HG03378 (cell line): ENCODE measurements around the gene POGLUT3.

Source experiments
- ATAC-seq: cut with Tn5 transposase; IDR thresholded peaks from one replicate; pipeline ENCODE4 v1.9.1; 2021; ENCODE audit warnings: mild to moderate bottlenecking, moderate library complexity; ENCODE audit not compliant: unreplicated experiment

POGLUT3 gene

DNA sequence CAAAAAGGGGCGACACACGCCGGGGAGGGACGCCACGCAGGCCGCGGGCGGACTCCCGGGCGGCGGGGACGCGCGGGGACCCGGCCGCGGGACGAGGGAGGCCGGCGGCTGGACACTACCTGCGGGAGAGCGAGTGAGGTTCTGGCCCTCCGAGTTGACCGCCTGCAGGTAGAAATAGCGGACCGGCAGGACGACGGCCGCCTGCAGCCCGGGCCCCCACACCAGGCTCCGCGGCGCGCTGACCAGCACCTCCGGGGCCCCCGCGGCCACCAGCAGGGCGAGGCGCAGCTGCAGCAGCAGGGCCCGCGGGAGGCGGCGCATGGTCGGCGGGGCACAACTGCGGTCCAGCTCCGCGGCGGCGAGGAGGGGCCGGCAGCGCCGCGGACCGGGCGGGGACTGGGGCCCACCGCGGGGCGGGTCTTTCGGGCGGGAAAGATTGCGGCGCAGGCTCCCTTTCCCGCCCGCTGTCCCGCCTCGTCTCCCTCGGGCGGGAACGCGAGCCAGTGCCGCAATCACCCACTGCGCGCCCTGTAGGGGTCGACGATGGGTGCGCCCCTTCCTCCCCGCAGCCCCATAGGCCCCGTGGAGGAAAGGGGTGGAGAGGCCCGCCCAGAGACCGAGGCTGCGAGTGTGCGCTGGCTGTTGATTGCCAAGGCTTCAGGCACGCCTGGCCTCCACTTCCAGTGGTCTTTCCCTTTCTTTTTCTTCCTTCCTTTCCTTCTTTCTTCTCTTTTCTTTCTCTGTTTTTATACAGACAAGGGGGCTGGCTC is at the start of gene POGLUT3:
Gene POGLUT3, minus strand, starts transcription at position 339 of the 770 bp plus-strand sequence. Its CDS starts 18 bp downstream, at position 321.
- peak; percentile 36 for ATAC-seq

GRCh38 chr11:108545909-108546501 is 47.8 kb upstream of the POGLUT3 start:
- no peak for ATAC-seq

GRCh38 chr11:108543316-108543964 is 45.3 kb upstream of the POGLUT3 start:
- no peak for ATAC-seq

- ATAC-seq = no peak
Observed at GRCh38 chr11:108541531-108541930, 43.3 kb upstream of the POGLUT3 start.

DNA sequence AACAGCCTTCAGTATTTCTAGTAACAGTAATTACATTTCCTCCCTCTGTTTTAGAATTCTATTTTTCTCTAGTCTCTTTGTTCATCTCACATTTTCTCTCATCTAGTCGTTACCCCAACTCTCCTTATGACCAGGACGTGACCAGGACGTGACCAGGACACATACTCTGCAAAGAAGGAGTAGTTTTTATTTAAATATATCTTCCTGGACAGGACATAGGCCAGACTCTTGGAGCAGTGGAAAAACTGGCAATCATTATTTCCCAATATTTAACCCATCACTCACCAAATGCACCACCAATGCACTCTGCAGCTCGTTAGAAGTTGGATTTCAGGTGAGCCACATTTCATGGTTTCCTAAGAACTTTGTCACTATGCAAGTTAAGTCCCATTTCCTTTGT is 40.3 kb upstream of the POGLUT3 start:
- no peak for ATAC-seq

DNA sequence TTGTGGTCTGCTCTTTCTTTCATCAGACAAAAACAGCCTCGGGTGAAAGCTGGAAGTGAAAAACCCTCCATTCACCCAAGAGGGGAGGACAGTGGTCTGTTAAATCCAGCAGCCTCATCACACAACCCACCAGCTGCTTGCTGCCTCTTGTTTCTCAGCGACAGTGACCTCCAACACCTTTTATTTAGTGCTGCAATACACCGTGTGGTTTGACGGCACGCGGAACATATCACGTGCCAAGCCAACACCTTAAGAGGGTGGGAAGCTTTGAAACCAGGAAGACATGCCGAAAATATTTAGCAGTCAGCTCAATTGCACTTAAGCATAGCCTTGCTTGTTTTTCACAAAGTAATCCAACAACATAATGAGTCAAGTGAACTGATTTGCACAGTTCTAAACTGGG is 39.8 kb upstream of the POGLUT3 start:
- no peak for ATAC-seq

GRCh38 chr11:108536783-108537182 is 38.6 kb upstream of the POGLUT3 start:
- ATAC-seq = no peak

- no peak for ATAC-seq
Observed at GRCh38 chr11:108535384-108535955, 37.3 kb upstream of the POGLUT3 start.

- ATAC-seq = no peak
Observed at GRCh38 chr11:108534274-108534882, 36.2 kb upstream of the POGLUT3 start.

DNA sequence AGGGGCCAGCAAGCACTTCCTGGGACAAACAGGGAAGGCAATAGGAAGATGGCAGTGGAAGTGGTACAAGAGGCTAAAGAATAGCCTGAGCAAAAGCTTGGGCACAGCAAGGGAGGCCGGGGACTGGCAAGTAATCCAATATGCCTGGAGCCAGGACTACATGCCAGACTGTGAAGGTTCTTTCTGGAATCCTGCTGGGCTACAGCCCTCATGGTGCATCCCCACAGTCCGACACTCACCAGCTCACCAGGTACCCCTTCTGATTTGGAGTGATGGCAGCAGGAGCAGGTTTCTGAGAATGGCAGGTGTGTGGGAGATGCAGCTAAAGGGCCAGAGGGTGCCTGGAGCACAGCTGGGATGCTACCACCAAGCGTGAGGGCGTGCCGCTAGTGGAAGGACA is 32.2 kb upstream of the POGLUT3 start:
- ATAC-seq = no peak

DNA sequence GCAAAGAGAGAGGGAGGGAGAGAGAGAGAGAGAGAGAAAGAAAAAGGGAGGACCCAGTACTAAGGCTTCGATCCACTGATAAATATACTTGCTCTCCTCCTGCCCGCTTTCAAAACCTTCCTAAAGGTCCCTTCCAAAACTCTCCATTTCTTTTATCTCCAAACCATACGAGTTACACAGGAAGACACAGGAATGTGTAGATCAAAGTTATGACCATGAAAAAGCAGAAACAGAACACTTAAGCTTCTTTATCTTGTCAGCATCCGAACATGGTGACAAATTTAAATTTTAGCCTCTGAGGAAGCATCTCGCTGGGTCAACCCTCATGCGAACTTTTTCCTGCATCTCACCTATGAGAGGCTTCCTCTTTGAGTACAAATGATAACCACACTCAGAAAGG is 29.2 kb upstream of the POGLUT3 start:
- ATAC-seq = no peak

DNA sequence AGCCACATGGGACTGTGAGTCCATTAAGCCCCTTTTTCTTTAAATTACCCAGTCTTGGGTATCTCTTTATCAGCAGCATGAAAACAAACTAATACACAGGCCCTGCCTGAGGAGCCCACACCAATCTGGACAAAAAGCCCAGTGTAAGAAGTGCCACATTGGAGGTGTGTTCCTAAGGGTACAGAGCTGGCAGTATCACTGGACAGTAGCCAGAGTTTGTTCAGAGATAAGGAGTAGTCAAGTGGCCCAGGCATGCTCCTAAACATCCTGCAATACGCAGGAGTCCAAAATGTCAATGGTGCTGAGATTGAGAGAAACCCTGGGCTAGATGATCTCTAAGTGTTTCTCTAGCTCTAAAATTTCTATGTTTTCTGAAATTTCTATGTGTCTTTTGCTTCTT is 27.0 kb upstream of the POGLUT3 start:
- no peak for ATAC-seq

DNA sequence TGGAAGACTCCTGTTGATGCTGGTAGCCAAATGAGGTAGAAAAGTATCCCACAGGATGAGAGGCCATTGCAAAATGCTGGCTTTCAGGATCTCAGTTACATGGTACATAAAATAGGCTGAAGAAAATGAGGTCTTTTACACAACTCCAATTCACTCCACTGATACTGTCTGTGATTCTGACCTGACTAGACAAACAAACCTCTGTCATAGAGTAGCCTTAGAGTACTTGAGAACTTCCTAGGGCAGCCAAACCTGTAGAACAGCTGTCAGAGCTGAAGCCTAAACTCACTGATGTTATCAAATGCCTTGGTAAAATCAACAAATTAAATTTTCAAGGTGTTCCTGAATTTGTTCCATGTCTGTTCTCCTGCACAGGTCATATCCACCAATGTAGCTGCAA is 26.2 kb upstream of the POGLUT3 start:
- no peak for ATAC-seq

DNA sequence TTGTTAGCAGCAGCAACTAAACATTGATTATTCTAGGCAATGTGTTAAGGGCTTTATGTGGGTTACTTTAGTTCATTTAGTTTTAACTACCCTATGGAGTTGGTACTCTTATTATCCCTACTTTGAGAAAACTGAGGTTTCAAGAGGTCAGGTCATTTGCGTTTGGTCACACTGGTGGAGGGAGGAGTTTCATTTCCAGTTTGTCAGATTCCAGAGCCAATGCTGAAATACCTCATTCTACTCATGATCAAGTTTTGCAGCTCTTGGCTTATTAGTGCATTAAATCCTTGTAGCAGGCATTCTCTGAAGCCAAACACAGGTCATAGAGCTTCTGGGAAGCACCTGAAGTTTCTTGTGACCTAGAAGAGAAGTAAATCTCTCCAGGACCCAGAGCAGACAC is 24.1 kb upstream of the POGLUT3 start:
- no peak for ATAC-seq

- ATAC-seq = no peak
Observed at GRCh38 chr11:108518581-108518980, 20.4 kb upstream of the POGLUT3 start.

DNA sequence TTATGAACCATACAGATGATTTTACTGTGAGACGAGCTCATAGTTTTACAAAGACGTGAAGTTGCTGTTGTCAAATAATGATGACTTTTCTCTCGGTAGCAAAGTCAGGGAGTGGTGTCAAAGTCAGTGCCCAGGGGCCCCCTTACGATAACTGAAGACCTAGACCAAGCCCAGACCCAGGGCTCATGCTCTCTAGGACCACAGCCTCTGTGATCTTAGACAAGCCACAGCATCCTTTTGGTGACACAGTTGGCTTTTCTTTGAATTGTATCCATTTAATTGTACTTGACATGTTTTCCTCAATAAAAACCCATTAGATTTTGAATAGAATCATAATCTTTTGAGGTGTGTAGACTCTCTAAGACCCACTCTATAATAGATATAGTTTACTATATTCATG is 17.9 kb upstream of the POGLUT3 start:
- no peak for ATAC-seq

DNA sequence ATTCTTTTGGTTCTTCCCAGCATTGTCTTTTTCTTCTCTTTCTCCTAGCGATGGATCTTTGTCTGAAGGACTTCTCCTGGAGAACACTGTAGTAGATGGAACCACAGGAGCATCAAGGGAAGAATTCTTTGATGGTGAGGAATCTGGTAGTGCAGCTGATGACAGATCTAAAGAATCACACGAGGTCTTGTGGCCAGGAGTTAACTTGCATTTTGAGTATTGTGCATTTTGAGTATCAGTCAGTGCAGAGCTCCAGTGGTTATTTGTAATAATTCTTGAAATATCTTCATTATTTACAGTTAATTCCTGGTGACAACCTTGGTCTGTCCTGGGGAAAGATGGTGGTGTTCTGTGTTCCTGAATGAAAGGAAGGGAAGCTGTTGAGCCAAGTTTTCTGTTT is 14.5 kb upstream of the POGLUT3 start:
- ATAC-seq = no peak

- ATAC-seq = no peak
Observed at GRCh38 chr11:108511851-108512474, 13.8 kb upstream of the POGLUT3 start.

- ATAC-seq = no peak
Observed at GRCh38 chr11:108508653-108509593, 10.7 kb upstream of the POGLUT3 start.

DNA sequence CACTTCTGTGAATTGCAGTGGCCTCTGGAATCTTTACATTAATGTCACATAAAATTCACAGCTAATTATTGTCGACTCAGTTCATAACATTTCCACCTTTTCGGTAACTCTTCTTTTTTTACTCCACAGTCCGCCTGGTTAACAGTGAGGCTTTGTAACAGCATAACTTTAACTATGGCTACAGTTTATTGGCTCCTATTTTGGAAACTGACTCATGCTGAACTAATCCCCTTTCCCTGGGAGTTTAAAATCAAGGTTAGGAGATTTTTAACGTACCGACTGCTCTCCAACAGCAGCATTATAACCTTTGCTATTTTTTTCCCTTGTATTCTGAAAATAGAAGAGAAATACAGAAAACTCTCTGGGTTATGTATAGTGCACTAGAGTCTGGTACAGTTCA is 3.2 kb upstream of the POGLUT3 start:
- ATAC-seq = no peak
